Measurements from ENCODE around the gene ANAPC10. TPM values are rescaled to one million over a fixed set of nuclear protein-coding genes. Genes with fewer than 3 reads are reported as not detected.

The ANAPC10 gene
- total RNA-seq, 6 donors from 2014 or later, result 8.7 to 50.6 (median 27.8) TPM

- WGBS, 2 donors, result 97 to 100% methylated on average over 1 of the region's 1 CpG
- no peak for ATAC-seq (ENCODE audit: low FRiP score in 2 of 2)
- H3K36me3 ChIP-seq, result peaks cover 0 to 39% (median 3%) of the 10 kb centered on the region in 4 donors
Measured at GRCh38 chr4:145081756-145082155, 16.2 kb downstream of the ANAPC10 start.

DNA sequence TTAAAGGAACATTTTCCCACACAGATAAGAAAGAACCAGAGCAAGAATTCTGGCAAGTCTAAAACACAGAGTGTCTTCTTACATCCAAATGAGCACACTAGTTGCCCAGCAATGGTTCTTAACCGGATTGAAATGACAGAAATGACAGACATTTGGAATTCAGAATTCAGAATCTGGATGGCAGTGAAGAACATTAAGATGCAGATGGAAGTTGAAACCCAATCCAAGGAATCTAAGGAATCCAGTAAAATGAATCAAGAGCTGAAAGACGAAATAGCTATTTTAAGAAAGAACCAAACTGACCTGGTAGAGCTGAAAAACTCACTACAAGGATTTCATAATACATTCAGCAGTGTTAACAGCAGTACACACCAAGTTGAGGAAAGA, 21.5 kb downstream of the ANAPC10 start:
- Histone ChIP-seq H3K9me3 (no peaks in the 10 kb centered on the region), H3K27ac (no peak overlapping the region), H3K36me3 (peaks cover 0 to 32% (median 2%) of the 10 kb centered on the region in 4 donors), H3K27me3 (no peaks in the 10 kb centered on the region), H3K4me3 (no peak overlapping the region), H3K4me1 (no peaks in the 10 kb centered on the region)
- DNase-seq (no peak), ATAC-seq (ENCODE audit: low FRiP score in 2 of 2) (no peak)
- 87 to 98% methylated on average over 2 of the region's 2 CpGs for WGBS, 2 donors
- TF ChIP-seq POLR2A (IDR thresholded peaks at IDR 0.05) (no peak), POLR2AphosphoS5 (IDR thresholded peaks at IDR 0.05) (no peak), EP300 (IDR thresholded peaks at IDR 0.05) (no peak), CTCF (IDR thresholded peaks at IDR 0.05) (no peak)

More at GRCh38 chr4:145081756-145082155, 16.2 kb downstream of the ANAPC10 start:
- TF ChIP-seq POLR2AphosphoS5 (IDR thresholded peaks at IDR 0.05), result no peak
- no peak for TF ChIP-seq EP300 (IDR thresholded peaks at IDR 0.05)
- TF ChIP-seq POLR2A (IDR thresholded peaks at IDR 0.05), result no peak
- no peak for TF ChIP-seq CTCF (IDR thresholded peaks at IDR 0.05)
- H3K4me3 ChIP-seq, result no peak overlapping the region
- H3K4me1 ChIP-seq, result no peaks in the 10 kb centered on the region
- no peak overlapping the region for H3K27ac ChIP-seq
- H3K9me3 ChIP-seq, result no peaks in the 10 kb centered on the region
- no peak for DNase-seq
- H3K27me3 ChIP-seq, result no peaks in the 10 kb centered on the region

DNA sequence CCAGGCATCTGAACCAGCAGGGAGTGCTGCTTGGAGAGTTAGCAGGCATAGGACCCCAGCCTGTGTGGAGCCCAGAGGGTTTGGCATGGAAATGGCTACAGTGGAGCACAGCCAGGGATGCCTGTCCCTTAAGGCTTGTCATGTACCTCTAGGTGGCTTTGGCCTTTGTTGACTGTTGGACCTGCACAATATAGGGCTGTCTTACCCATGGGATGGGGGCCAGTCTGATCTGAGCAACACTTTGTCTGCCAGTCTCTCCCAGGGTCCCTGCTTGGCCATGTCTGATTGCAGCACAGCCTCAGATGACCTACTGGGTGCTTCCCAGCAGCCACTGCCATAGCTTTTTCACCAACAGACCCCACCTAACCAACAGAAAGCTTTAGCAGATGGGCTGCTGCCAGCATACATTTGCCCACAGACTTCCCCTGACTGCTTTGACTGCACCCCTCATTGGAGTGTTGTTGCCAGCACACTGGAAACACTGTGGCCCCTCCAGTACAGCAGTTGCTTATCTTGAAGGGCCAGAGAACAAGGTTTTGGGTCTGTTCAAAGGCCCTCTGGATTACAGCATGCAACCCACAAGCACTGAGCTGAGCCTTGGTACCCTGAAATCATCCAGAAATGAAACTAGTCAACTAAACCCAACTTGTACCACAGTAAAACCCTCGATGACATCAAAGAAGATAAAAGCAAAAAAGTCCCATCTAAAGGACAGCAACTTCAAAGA, 22.1 kb downstream of the ANAPC10 start:
- peak in 1 of 2 donors; percentile 46 for ATAC-seq (ENCODE audit: low FRiP score in 2 of 2)
- H3K36me3 ChIP-seq, result peaks cover 0 to 27% (median 2%) of the 10 kb centered on the region in 4 donors
- no peaks in the 10 kb centered on the region for H3K9me3 ChIP-seq
- no peaks in the 10 kb centered on the region for H3K27me3 ChIP-seq
- H3K27ac ChIP-seq, result no peak overlapping the region
- no peak overlapping the region for H3K4me3 ChIP-seq
- H3K4me1 ChIP-seq, result no peaks in the 10 kb centered on the region
- 75 to 91% methylated on average over 1 of the region's 1 CpG for WGBS, 2 donors
- no peak for DNase-seq
- TF ChIP-seq EP300 (IDR thresholded peaks at IDR 0.05) (no peak), CTCF (IDR thresholded peaks at IDR 0.05) (no peak), POLR2A (IDR thresholded peaks at IDR 0.05) (no peak), POLR2AphosphoS5 (IDR thresholded peaks at IDR 0.05) (no peak)

DNA sequence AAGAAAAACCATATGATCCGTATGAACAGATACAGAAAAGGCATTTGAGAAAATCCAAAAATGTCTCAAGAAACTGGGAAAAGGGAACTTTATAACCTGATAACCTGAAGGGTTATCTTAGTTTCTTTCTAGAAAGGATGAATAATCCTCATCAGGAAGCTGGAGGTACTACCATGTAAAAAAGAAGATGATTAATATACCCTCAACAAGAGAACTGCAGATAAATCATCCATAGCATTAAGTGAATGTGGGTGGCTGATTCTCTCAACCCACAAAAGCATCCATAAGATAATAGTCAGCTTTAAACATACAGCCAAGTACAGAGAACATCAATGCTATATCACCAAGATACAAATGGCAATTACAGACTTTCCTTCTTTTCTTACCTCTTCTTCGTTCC, 26.4 kb downstream of the ANAPC10 start:
- no peaks in the 10 kb centered on the region for H3K9me3 ChIP-seq
- H3K27me3 ChIP-seq, result no peaks in the 10 kb centered on the region
- WGBS, 2 donors, result 94 to 96% methylated on average over 2 of the region's 2 CpGs
- TF ChIP-seq EP300 (IDR thresholded peaks at IDR 0.05) (no peak), POLR2AphosphoS5 (IDR thresholded peaks at IDR 0.05) (no peak), CTCF (IDR thresholded peaks at IDR 0.05) (no peak), POLR2A (IDR thresholded peaks at IDR 0.05) (no peak)
- no peak overlapping the region for H3K27ac ChIP-seq
- ATAC-seq (ENCODE audit: low FRiP score in 2 of 2) (no peak), DNase-seq (no peak)
- H3K36me3 ChIP-seq, result peaks cover 0 to 2% (median 0%) of the 10 kb centered on the region in 4 donors
- no peaks in the 10 kb centered on the region for H3K4me1 ChIP-seq
- no peak overlapping the region for H3K4me3 ChIP-seq

DNA sequence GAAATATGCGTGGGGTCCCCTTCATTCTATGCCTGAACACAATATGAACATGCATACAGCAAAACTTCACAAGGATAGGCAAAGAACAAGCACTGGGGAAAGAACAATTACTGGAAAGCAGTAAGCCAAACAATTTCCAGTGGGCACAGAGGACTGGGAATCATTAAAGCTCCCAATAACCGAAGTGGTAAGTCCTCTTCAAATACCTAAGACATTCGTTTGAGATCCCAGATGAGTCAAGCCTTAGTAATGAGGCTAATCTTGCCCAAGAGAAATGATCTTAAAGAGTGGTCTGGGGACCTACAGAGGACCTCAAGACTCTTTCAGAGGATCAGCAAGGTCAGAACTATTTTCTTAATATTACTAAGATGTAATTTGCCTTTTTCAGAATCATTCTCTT, 28.6 kb downstream of the ANAPC10 start:
- no peak for TF ChIP-seq POLR2A (IDR thresholded peaks at IDR 0.05)
- no peak for TF ChIP-seq POLR2AphosphoS5 (IDR thresholded peaks at IDR 0.05)
- TF ChIP-seq EP300 (IDR thresholded peaks at IDR 0.05), result no peak
- no peak for TF ChIP-seq CTCF (IDR thresholded peaks at IDR 0.05)
- ATAC-seq (ENCODE audit: low FRiP score in 2 of 2), result no peak
- H3K4me1 ChIP-seq, result peaks cover 0 to 12% (median 0%) of the 10 kb centered on the region in 4 donors
- DNase-seq, result no peak
- H3K36me3 ChIP-seq, result no peaks in the 10 kb centered on the region
- H3K27me3 ChIP-seq, result no peaks in the 10 kb centered on the region
- H3K4me3 ChIP-seq, result no peak overlapping the region
- no peaks in the 10 kb centered on the region for H3K9me3 ChIP-seq
- H3K27ac ChIP-seq, result no peak overlapping the region
- WGBS, 2 donors, result 69 to 75% methylated on average over 3 of the region's 3 CpGs

All from upper lobe of left lung (tissue), 6 donors.